CD8-positive, alpha-beta memory T cell (primary cell): ENCODE measurements around the gene TBATA. TPM values are rescaled to one million over a fixed set of nuclear protein-coding genes. Genes with fewer than 3 reads are reported as not detected.

ENCODE experiments used
- CTCF ChIA-PET: fragments of 350-600 bp; sonication (Branson Sonifier 250); formaldehyde crosslinking; loops from one replicate; lab custom pipeline; 2021; ENCODE audit warnings: antibody characterized with exemption; lab: Charles Lee
- POLR2A ChIA-PET: fragments of 350-600 bp; sonication (Branson Sonifier 250); formaldehyde crosslinking; loops from one replicate; lab custom pipeline; 2021; ENCODE audit warnings: antibody characterized with exemption; lab: Charles Lee
- DNase-seq, 5 donors: peaks; one replicate each; pipeline versions ENCODE4 v3.0.0 to v3.0.0-alpha.2; 2020 to 2022; ENCODE audit warnings: mixed read lengths in 1 of 5
- H3K27ac ChIP-seq: one replicate; pipeline ENCODE4 v1.7.0; 2013; ENCODE audit warnings: low read depth, mild to moderate bottlenecking, low read length, moderate library complexity
- H3K27me3 ChIP-seq: 2 replicates; pipeline ENCODE4 v1.7.0; 2013; ENCODE audit warnings: low read length, mild to moderate bottlenecking; ENCODE audit not compliant: insufficient read depth, poor library complexity, severe bottlenecking
- H3K36me3 ChIP-seq: 2 replicates; pipeline ENCODE4 v1.7.0; 2013; ENCODE audit warnings: mild to moderate bottlenecking, low read length, moderate library complexity; ENCODE audit not compliant: insufficient read depth
- H3K4me1 ChIP-seq: 2 replicates; pipeline ENCODE4 v1.7.0; 2013; ENCODE audit warnings: mild to moderate bottlenecking, low read length, moderate library complexity; ENCODE audit not compliant: insufficient read depth
- H3K4me3 ChIP-seq: 2 replicates; pipeline ENCODE4 v1.7.0; 2013; ENCODE audit warnings: mild to moderate bottlenecking, low read length
- H3K9me3 ChIP-seq: 2 replicates; pipeline ENCODE4 v1.7.0; 2013; ENCODE audit warnings: mild to moderate bottlenecking, low read length
- H3K27ac Mint-ChIP-seq, 8 donors: one replicate each; pipeline ENCODE4 v1.8.0; 2020 to 2021; ENCODE audit warnings: mixed read lengths in 8 of 8, mild to moderate bottlenecking in 6 of 8, inconsistent platforms in 3 of 8, moderate library complexity in 3 of 8
- H3K27me3 Mint-ChIP-seq, 2 donors: one replicate each; pipeline ENCODE4 v1.8.0; 2020 to 2021; ENCODE audit warnings: mixed read lengths in 2 of 2, mild to moderate bottlenecking in 1 of 2, moderate library complexity in 1 of 2
- H3K36me3 Mint-ChIP-seq, 3 donors: one replicate each; pipeline ENCODE4 v1.8.0; 2020 to 2021; ENCODE audit warnings: mixed read lengths in 3 of 3, inconsistent platforms in 1 of 3, mild to moderate bottlenecking in 1 of 3
- H3K4me1 Mint-ChIP-seq, 3 donors: one replicate each; pipeline ENCODE4 v1.8.0; 2020 to 2021; ENCODE audit warnings: mixed read lengths in 3 of 3, inconsistent platforms in 1 of 3, mild to moderate bottlenecking in 1 of 3
- H3K4me3 Mint-ChIP-seq, 7 donors: one replicate each; pipeline ENCODE4 v1.8.0; 2020 to 2021; ENCODE audit warnings: mixed read lengths in 7 of 7, mild to moderate bottlenecking in 6 of 7, moderate library complexity in 4 of 7, inconsistent platforms in 2 of 7
- H3K9me3 Mint-ChIP-seq, 5 donors: one replicate each; pipeline ENCODE4 v1.8.0; 2020 to 2022; ENCODE audit warnings: mixed read lengths in 5 of 5, mild to moderate bottlenecking in 3 of 5, moderate library complexity in 2 of 5, inconsistent platforms in 1 of 5
- polyA plus RNA-seq: library from polyadenylated mRNA; unstranded; fragments of 300-500 nt; fragmentation: Illumina TruSeq; gene quantifications from one replicate; pipeline ENCODE4 v1.2.3, GENCODE V29; 2021
- total RNA-seq, 2 experiments: library from RNA; stranded (reverse); gene quantifications; one replicate each; pipeline ENCODE4 v1.2.3, GENCODE V29; 2021

TBATA gene
- total and polyA plus RNA-seq, 3 experiments from 2014 or later = not detected

- Mint-ChIP-seq H3K4me1 (peaks cover 4 to 5% (median 5%) of the 10 kb centered on the region in 3 donors), H3K36me3 (no peaks in the 10 kb centered on the region), H3K27ac (peak overlapping the region in 1 of 8 donors; percentile 39), H3K27me3 (no peaks in the 10 kb centered on the region), H3K9me3 (no peaks in the 10 kb centered on the region), H3K4me3 (no peak overlapping the region)
- DNase-seq = no peak
- ChIA-PET CTCF (interaction anchor here (1.6 kb wide), 1 partner anchor 179 kb away, joined by 3 read pairs; no protein-coding TSS in a partner anchor), POLR2A (no interaction called here)
- H3K9me3 ChIP-seq = no peaks in the 10 kb centered on the region
- H3K27ac ChIP-seq = no peak overlapping the region
- H3K36me3 ChIP-seq = no peaks in the 10 kb centered on the region
- no peak overlapping the region for H3K4me3 ChIP-seq
- H3K4me1 ChIP-seq = no peaks in the 10 kb centered on the region
- no peaks in the 10 kb centered on the region for H3K27me3 ChIP-seq
Measured at GRCh38 chr10:70738006-70738760, 47.0 kb downstream of the TBATA start.

- Mint-ChIP-seq H3K4me1 (no peaks in the 10 kb centered on the region), H3K9me3 (no peaks in the 10 kb centered on the region), H3K36me3 (no peaks in the 10 kb centered on the region), H3K27ac (no peak overlapping the region), H3K27me3 (no peaks in the 10 kb centered on the region), H3K4me3 (no peak overlapping the region)
- POLR2A ChIA-PET = no interaction called here
- CTCF ChIA-PET = no interaction called here
- H3K9me3 ChIP-seq = no peaks in the 10 kb centered on the region
- DNase-seq = no peak
- no peaks in the 10 kb centered on the region for H3K36me3 ChIP-seq
- no peak overlapping the region for H3K4me3 ChIP-seq
- no peaks in the 10 kb centered on the region for H3K27me3 ChIP-seq
- no peak overlapping the region for H3K27ac ChIP-seq
- H3K4me1 ChIP-seq = no peaks in the 10 kb centered on the region
Measured at GRCh38 chr10:70737250-70737649, 47.9 kb downstream of the TBATA start.

- ChIA-PET CTCF (no interaction called here), POLR2A (no interaction called here)
- Histone ChIP-seq H3K4me3 (no peak overlapping the region), H3K27ac (no peak overlapping the region), H3K36me3 (no peaks in the 10 kb centered on the region), H3K27me3 (no peaks in the 10 kb centered on the region), H3K4me1 (no peaks in the 10 kb centered on the region), H3K9me3 (no peaks in the 10 kb centered on the region)
- no peaks in the 10 kb centered on the region for H3K36me3 Mint-ChIP-seq
- H3K27me3 Mint-ChIP-seq = no peaks in the 10 kb centered on the region
- H3K27ac Mint-ChIP-seq = no peak overlapping the region
- no peak for DNase-seq
- H3K4me1 Mint-ChIP-seq = no peaks in the 10 kb centered on the region
- H3K4me3 Mint-ChIP-seq = no peak overlapping the region
- H3K9me3 Mint-ChIP-seq = no peaks in the 10 kb centered on the region
Measured at GRCh38 chr10:70736525-70736924, 48.7 kb downstream of the TBATA start.

GRCh38 chr10:70735161-70735560 lies 50.0 kb downstream of the TBATA start:
- H3K4me1 ChIP-seq = no peaks in the 10 kb centered on the region
- DNase-seq = no peak
- no peaks in the 10 kb centered on the region for H3K4me1 Mint-ChIP-seq
- no peaks in the 10 kb centered on the region for H3K36me3 ChIP-seq
- no peaks in the 10 kb centered on the region for H3K27me3 Mint-ChIP-seq
- H3K27ac ChIP-seq = no peak overlapping the region
- peak overlapping the region in 1 of 8 donors; percentile 11 for H3K27ac Mint-ChIP-seq
- H3K4me3 ChIP-seq = no peak overlapping the region
- H3K27me3 ChIP-seq = no peaks in the 10 kb centered on the region
- CTCF ChIA-PET = interaction anchor here (1.1 kb wide), 1 partner anchor 174 kb away, joined by 3 read pairs; no protein-coding TSS in a partner anchor
- no peak overlapping the region for H3K4me3 Mint-ChIP-seq
- H3K9me3 Mint-ChIP-seq = no peaks in the 10 kb centered on the region
- POLR2A ChIA-PET = no interaction called here
- H3K36me3 Mint-ChIP-seq = no peaks in the 10 kb centered on the region
- no peaks in the 10 kb centered on the region for H3K9me3 ChIP-seq

- Mint-ChIP-seq H3K36me3 (no peaks in the 10 kb centered on the region), H3K4me1 (no peaks in the 10 kb centered on the region), H3K27me3 (no peaks in the 10 kb centered on the region), H3K9me3 (no peaks in the 10 kb centered on the region), H3K27ac (peak overlapping the region in 1 of 8 donors; percentile 53), H3K4me3 (no peak overlapping the region)
- Histone ChIP-seq H3K36me3 (no peaks in the 10 kb centered on the region), H3K27ac (no peak overlapping the region), H3K27me3 (no peaks in the 10 kb centered on the region), H3K9me3 (no peaks in the 10 kb centered on the region), H3K4me3 (no peak overlapping the region), H3K4me1 (no peaks in the 10 kb centered on the region)
- POLR2A ChIA-PET = no interaction called here
- DNase-seq = no peak
- CTCF ChIA-PET = interaction anchor here (1.4 to 1.5 kb wide), 2 partner anchors 10 to 175 kb away, joined by 3 to 4 read pairs; no protein-coding TSS in a partner anchor
Measured at GRCh38 chr10:70733051-70733450, 52.1 kb downstream of the TBATA start.

- Histone ChIP-seq H3K4me3 (no peak overlapping the region), H3K36me3 (no peaks in the 10 kb centered on the region), H3K27ac (no peak overlapping the region), H3K27me3 (no peaks in the 10 kb centered on the region), H3K4me1 (no peaks in the 10 kb centered on the region), H3K9me3 (no peaks in the 10 kb centered on the region)
- no peak overlapping the region for H3K27ac Mint-ChIP-seq
- no peaks in the 10 kb centered on the region for H3K9me3 Mint-ChIP-seq
- H3K4me1 Mint-ChIP-seq = no peaks in the 10 kb centered on the region
- no peaks in the 10 kb centered on the region for H3K27me3 Mint-ChIP-seq
- H3K36me3 Mint-ChIP-seq = no peaks in the 10 kb centered on the region
- H3K4me3 Mint-ChIP-seq = no peak overlapping the region
- CTCF ChIA-PET = no interaction called here
- no peak for DNase-seq
- POLR2A ChIA-PET = no interaction called here
Measured at GRCh38 chr10:70732569-70732968, 52.6 kb downstream of the TBATA start.

GRCh38 chr10:70730955-70731354 lies 54.2 kb downstream of the TBATA start:
- Mint-ChIP-seq H3K9me3 (no peaks in the 10 kb centered on the region), H3K27ac (peak overlapping the region in 1 of 8 donors; percentile 74), H3K36me3 (no peaks in the 10 kb centered on the region), H3K27me3 (peaks cover 0 to 1% of the 10 kb centered on the region in 2 donors), H3K4me3 (no peak overlapping the region), H3K4me1 (no peaks in the 10 kb centered on the region)
- ChIA-PET CTCF (no interaction called here), POLR2A (no interaction called here)
- no peaks in the 10 kb centered on the region for H3K9me3 ChIP-seq
- H3K4me1 ChIP-seq = no peaks in the 10 kb centered on the region
- H3K27ac ChIP-seq = no peak overlapping the region
- H3K36me3 ChIP-seq = no peaks in the 10 kb centered on the region
- no peak overlapping the region for H3K4me3 ChIP-seq
- no peak for DNase-seq
- no peaks in the 10 kb centered on the region for H3K27me3 ChIP-seq

- Mint-ChIP-seq H3K9me3 (no peaks in the 10 kb centered on the region), H3K36me3 (no peaks in the 10 kb centered on the region), H3K27me3 (peaks cover 0 to 1% of the 10 kb centered on the region in 2 donors), H3K27ac (no peak overlapping the region), H3K4me3 (no peak overlapping the region), H3K4me1 (no peaks in the 10 kb centered on the region)
- ChIA-PET CTCF (no interaction called here), POLR2A (no interaction called here)
- DNase-seq = no peak
- Histone ChIP-seq H3K4me1 (no peaks in the 10 kb centered on the region), H3K27me3 (no peaks in the 10 kb centered on the region), H3K36me3 (no peaks in the 10 kb centered on the region), H3K4me3 (no peak overlapping the region), H3K9me3 (no peaks in the 10 kb centered on the region), H3K27ac (no peak overlapping the region)
Measured at GRCh38 chr10:70729763-70730357, 55.3 kb downstream of the TBATA start.
